GM12874 (cell line): ENCODE results near the gene LAMB1.

Experiments used
- TF ChIP-seq, protein P1 (sequence below): IDR thresholded peaks from 2 replicates; pipeline ENCODE4 v1.5.1; 2011; ENCODE audit warnings: low read depth, mild to moderate bottlenecking, control low read depth, low read length, moderate library complexity; ENCODE audit not compliant: insufficient read depth

The LAMB1 gene

DNA sequence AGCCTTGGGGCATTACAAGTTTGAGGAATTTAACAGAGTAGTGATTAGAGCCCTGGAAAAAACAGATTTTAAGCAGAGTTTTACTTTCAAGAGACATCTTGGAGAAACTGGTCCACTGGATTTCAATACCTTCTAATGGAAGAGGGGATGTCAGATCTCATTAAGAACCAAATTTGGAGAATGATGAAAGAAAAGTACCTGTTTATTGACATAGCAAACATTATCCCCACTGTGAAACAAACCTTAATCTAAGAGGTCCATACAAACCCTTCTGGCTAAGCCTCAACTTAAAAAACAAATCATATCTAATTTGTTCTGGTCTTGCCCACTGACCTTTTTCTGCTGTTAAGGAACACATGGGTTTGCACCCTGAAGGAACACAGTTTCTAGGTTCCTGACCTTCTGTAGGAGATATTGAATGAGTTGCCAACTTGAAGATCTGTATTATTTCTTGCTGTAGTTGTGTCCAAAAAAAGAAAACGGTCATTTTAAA is 53.5 kb downstream of the LAMB1 start:
- TF ChIP-seq, protein P1, sequence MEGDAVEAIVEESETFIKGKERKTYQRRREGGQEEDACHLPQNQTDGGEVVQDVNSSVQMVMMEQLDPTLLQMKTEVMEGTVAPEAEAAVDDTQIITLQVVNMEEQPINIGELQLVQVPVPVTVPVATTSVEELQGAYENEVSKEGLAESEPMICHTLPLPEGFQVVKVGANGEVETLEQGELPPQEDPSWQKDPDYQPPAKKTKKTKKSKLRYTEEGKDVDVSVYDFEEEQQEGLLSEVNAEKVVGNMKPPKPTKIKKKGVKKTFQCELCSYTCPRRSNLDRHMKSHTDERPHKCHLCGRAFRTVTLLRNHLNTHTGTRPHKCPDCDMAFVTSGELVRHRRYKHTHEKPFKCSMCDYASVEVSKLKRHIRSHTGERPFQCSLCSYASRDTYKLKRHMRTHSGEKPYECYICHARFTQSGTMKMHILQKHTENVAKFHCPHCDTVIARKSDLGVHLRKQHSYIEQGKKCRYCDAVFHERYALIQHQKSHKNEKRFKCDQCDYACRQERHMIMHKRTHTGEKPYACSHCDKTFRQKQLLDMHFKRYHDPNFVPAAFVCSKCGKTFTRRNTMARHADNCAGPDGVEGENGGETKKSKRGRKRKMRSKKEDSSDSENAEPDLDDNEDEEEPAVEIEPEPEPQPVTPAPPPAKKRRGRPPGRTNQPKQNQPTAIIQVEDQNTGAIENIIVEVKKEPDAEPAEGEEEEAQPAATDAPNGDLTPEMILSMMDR = no peak

GRCh38 chr7:107948645-107949442 is 54.1 kb downstream of the LAMB1 start:
- TF ChIP-seq, protein P1 = no peak

GRCh38 chr7:107946881-107947280 is 56.1 kb downstream of the LAMB1 start:
- TF ChIP-seq, protein P1 = no peak

DNA sequence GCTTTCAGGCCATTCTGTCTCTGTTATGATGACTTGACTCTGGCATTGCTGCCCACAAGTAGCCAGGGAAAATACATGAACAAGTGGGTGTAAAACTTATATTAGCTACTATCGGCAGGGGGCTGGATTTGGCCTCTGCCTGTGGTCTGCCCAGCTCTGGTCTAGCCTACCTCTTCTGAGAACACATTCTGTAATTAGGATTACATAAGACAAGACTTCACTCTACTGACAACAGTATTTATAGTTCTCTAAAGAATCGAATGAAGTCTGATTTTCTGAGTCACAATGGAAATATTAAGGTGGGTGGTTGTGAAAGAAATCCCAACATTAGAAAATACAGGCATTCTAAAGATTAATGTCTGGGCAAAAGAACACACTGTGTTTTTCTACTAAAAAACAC is 56.5 kb downstream of the LAMB1 start:
- TF ChIP-seq, protein P1 = no peak

DNA sequence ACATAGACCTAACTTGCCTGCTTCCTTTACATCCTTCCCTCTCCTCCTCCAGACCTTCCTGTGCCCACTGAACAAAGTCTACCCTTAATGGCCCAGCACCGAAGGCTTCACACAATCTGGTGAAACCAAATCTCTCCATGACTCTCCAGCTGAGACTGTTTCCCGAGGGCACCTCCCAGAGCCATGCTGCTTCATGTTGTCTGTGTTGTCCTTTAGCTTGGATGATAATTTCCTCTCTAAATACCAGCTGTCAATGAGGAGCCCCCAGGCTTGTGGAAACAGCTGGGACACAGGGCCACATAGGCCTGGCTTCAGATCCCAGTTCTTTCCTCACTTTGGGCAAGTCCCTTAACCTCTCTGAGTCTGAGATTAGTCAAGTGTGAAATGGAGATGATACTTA is 57.6 kb downstream of the LAMB1 start:
- TF ChIP-seq, protein P1 = no peak

DNA sequence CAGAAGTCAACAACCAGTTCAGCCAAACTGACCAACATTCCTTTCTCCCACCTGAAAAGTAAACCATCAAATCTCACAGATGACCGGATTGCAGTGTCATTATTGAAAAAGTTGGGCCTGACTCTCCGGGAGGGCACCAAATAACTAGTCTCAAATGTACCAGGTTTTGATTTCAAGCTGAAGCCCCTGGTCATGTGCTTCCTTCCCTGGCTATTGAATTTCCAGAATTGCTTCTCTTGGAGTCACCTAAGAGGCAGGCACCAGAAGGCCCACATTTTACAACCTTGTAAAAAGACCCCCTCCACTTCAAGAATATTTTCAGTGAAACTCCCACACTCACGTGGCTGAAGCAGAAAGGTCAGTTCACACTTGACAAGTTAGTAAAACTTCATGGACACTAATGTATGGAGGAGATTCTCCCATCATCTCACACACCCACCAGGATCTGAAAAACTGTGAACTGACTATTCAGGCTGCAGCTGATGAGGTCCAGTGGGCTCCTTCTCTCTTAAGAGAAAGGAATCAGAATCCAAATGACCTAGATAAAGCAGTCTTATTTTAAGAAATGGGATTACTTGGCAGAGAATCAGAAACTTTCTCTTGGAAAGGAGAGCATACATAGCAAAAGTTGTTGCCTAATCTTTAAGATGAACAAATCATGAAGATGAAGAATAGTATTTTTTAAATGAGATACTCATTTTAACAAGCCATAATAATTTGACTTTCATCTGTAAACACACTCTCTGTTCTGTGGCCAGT is 58.4 kb downstream of the LAMB1 start:
- TF ChIP-seq, protein P1 = no peak

DNA sequence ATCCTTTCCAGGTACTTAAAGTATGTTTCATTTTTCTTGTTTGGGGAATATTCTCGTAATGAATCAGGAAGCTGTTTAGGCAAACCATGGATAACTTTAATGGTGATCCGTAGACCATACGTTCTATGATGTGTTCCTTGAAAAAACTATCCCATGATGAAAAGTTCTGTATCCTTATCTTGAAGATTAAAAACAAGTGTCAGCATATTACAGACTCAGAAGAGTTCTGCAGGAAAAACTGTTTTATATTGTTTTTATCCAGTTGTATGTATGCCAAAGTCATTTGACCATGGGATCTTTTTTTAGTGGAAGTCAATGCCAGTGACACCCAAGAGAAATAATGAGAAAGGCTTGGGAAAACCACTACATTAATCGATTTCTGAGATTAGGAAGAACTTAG is 59.9 kb downstream of the LAMB1 start:
- TF ChIP-seq, protein P1 = no peak
